Colonic mucosa (tissue), 4 donors: Measurements from ENCODE around the gene ITGA6. TPM values are rescaled to one million over a fixed set of nuclear protein-coding genes. Genes with fewer than 3 reads are reported as not detected.

Source experiments
- DNase-seq: peaks from one replicate; pipeline ENCODE4 v3.0.0-alpha.2; 2020
- H3K27ac ChIP-seq: fragments of 200-600 bp; one replicate; pipeline ENCODE4 v1.8.0; 2021
- H3K27me3 ChIP-seq: fragments of 200-600 bp; one replicate; pipeline ENCODE4 v1.8.0; 2021
- H3K36me3 ChIP-seq: fragments of 200-600 bp; one replicate; pipeline ENCODE4 v1.8.0; 2021
- H3K4me1 ChIP-seq: fragments of 200-600 bp; one replicate; pipeline ENCODE4 v1.8.0; 2021; ENCODE audit warnings: mild to moderate bottlenecking
- H3K4me3 ChIP-seq: fragments of 200-600 bp; one replicate; pipeline ENCODE4 v1.8.0; 2021
- H3K9ac ChIP-seq, 2 donors: one replicate each; pipeline ENCODE4 v1.7.0; 2013; ENCODE audit warnings: control low read depth in 2 of 2, low read depth in 2 of 2, low read length in 2 of 2
- H3K9me3 ChIP-seq: fragments of 200-600 bp; one replicate; pipeline ENCODE4 v1.8.0; 2021
- CTCF ChIP-seq: fragments of 200-600 bp; IDR thresholded peaks from one replicate; pipeline ENCODE4 v1.8.0; 2022; ENCODE audit warnings: antibody characterized with exemption, mild to moderate bottlenecking
- intact Hi-C: fragments of 100-400 bp; cut with DNase I; formaldehyde crosslinking; loops from one replicate; pipeline ENCODE4 v1.14.1; 2022
- total RNA-seq, 2 donors: library from RNA; stranded (reverse); fragmentation: NEBNext Ultra II Directional in 1 of 2; extraction: Animal tissue kit (Norgen Biotek cat#: 25700) in 1 of 2; gene quantifications; one replicate each; pipeline ENCODE4 v1.2.1, GENCODE V29; 2021
- donor health status: healthy.
- donor health status: DM: no; HTN: no; CAD: no.
- donor health status: DM: no; HTN: no; CAD: no.

ITGA6 gene
- total RNA-seq, 2 donors from 2014 or later: 174 to 186 TPM

DNA sequence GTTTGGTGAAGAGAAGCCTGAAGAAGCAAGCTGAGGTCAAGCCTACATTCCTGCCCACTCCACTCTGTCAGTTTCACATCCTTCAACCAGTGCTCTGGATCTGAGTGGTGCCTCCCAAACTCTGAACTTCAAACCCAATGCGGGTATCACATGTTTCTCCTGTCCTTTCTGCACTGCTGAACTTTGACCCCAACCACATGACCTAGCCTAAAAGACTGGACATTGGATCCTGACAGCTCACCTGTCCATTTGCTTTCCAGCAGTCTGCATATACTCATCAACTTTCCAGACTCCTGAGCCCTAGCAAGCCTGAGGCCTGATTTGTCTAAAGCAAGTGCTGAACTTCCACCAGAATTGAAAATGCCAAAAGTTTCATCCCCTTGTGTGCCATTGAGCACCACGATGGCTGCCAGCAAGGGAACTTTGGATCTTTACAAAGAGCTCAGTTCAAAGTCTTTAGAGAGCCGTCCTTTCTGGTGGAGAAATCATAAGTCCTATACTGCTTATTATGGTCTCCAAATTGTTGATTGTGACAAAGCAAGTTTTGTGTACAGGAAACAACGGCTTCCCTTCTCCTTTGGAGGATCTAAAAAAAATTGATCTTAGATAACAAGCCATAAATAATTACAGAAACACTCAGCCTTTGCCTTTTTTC lies 37.6 kb upstream of the ITGA6 start:
- H3K27ac ChIP-seq: no peak overlapping the region

GRCh38 chr2:172394002-172394401 lies 33.4 kb upstream of the ITGA6 start:
- H3K9me3 ChIP-seq: no peaks in the 10 kb centered on the region
- H3K9ac ChIP-seq: no peak overlapping the region
- no peak for DNase-seq
- intact Hi-C loops: no loop called here
- H3K27me3 ChIP-seq: no peaks in the 10 kb centered on the region
- H3K4me1 ChIP-seq: no peaks in the 10 kb centered on the region
- no peak for TF ChIP-seq CTCF
- H3K4me3 ChIP-seq: no peak overlapping the region
- no peaks in the 10 kb centered on the region for H3K36me3 ChIP-seq
- H3K27ac ChIP-seq: peak overlapping the region; percentile 6

More for the DNA sequence above, 37.6 kb upstream of the ITGA6 start:
- intact Hi-C loops: no loop called here
- Histone ChIP-seq H3K27me3 (no peaks in the 10 kb centered on the region), H3K4me3 (no peak overlapping the region), H3K9me3 (no peaks in the 10 kb centered on the region), H3K36me3 (no peaks in the 10 kb centered on the region), H3K9ac (no peak overlapping the region), H3K4me1 (no peaks in the 10 kb centered on the region)
- TF ChIP-seq CTCF: no peak
- DNase-seq: no peak

DNA sequence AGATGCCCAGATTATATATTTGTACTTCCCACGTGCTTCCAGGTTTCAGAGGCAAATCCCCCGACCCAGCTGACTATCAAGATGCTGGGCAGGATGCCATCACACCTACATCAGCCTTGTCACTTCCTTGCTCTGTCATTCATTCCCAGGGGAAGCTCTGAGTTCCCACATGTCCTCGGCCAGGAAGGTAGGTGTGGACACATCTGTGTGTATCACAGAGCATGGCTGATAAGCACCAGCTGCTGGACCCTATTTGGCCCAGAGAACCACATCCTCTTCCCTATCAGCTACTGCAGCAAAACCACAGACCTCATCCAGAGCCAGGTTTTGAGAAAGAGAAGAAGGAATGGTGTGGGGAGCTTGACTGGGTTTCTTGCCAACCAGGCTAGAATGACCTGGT lies 31.9 kb upstream of the ITGA6 start:
- no peak overlapping the region for H3K4me3 ChIP-seq
- no peaks in the 10 kb centered on the region for H3K4me1 ChIP-seq
- no peaks in the 10 kb centered on the region for H3K9me3 ChIP-seq
- H3K27ac ChIP-seq: no peak overlapping the region
- no peak for TF ChIP-seq CTCF
- intact Hi-C loops: no loop called here
- no peak for DNase-seq
- no peaks in the 10 kb centered on the region for H3K36me3 ChIP-seq
- no peak overlapping the region for H3K9ac ChIP-seq
- no peaks in the 10 kb centered on the region for H3K27me3 ChIP-seq

DNA sequence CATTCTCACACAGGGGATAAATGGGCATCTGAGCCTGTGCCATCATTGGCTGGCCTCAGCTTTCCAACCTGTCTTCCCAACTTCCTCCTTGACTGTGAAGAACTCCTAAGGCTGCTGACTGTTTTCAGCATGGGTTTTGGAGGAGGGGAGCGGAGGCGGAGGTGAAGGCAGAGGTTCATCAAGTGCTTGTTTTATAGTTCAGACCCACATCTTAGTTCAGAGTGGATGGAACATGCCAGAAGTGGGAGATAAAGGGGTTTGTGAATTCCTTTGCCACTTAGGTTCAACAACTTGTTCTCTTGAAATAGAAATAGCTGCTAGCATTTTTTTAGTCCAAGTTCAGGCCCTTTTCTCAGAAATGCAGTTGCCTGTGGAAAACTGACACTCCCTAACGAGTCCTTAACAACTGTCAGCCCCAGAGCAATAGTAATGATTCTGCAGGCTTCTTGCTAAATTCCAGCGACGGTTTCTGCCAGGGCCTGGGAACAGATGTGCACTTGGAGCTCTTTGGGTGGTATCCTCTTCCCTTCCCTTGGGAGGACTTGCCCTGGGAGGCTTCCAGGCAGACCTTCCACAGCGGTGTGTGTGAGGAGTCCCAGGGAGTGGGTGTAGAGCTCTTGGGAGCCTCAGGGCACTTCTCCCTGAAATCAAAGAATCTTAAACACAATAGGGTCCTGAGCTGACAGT lies 30.1 kb upstream of the ITGA6 start:
- no peak for TF ChIP-seq CTCF
- intact Hi-C loops: no loop called here
- no peak overlapping the region for H3K27ac ChIP-seq

GRCh38 chr2:172398440-172398839 lies 28.9 kb upstream of the ITGA6 start:
- DNase-seq: no peak
- Histone ChIP-seq H3K36me3 (no peaks in the 10 kb centered on the region), H3K27ac (no peak overlapping the region), H3K9ac (no peak overlapping the region), H3K9me3 (no peaks in the 10 kb centered on the region), H3K27me3 (no peaks in the 10 kb centered on the region), H3K4me3 (no peak overlapping the region), H3K4me1 (no peaks in the 10 kb centered on the region)
- no peak for TF ChIP-seq CTCF
- intact Hi-C loops: no loop called here

More for the DNA sequence above, 30.1 kb upstream of the ITGA6 start:
- Histone ChIP-seq H3K4me3 (no peak overlapping the region), H3K27me3 (no peaks in the 10 kb centered on the region), H3K36me3 (no peaks in the 10 kb centered on the region), H3K4me1 (no peaks in the 10 kb centered on the region), H3K9me3 (no peaks in the 10 kb centered on the region), H3K9ac (no peak overlapping the region)
- no peak for DNase-seq
